OCI-LY7 (cell line): ENCODE results near the gene LDHB. TPM values are rescaled to one million over a fixed set of nuclear protein-coding genes. Genes with fewer than 3 reads are reported as not detected.

Experiments
- BruUV-seq: library from RNA; stranded (reverse); fragments of 400-500 nt; replicated peaks from 2 replicates; lab custom pipeline; 2021; lab: Mats Ljungman, UMichigan
- CTCF ChIA-PET: fragments of 300-600 bp; sonication (Branson Sonifier 250); formaldehyde crosslinking; loops from one replicate; lab custom pipeline; 2022; ENCODE audit warnings: antibody characterized with exemption; ENCODE audit not compliant: unreplicated experiment; lab: Charles Lee
- POLR2A ChIA-PET: fragments of 300-600 bp; sonication (Branson Sonifier 250); formaldehyde crosslinking; loops from one replicate; lab custom pipeline; 2022; ENCODE audit warnings: antibody characterized with exemption; lab: Charles Lee
- DNase-seq: peaks from one replicate; pipeline ENCODE4 v3.0.0-alpha.2; 2015; ENCODE audit warnings: low spot score
- H2AFZ ChIP-seq: fragments of 200-600 bp; sonication (generic), shearing (Covaris generic); 2 replicates; pipeline ENCODE4 v1.6.1; 2014; ENCODE audit warnings: mild to moderate bottlenecking, antibody characterized with exemption, low read length, moderate library complexity
- H3K27ac ChIP-seq: fragments of 200-600 bp; sonication (generic); 2 replicates; pipeline ENCODE4 v1.5.1; 2014; ENCODE audit warnings: mixed run types, low read depth, mild to moderate bottlenecking, moderate library complexity, low read length, inconsistent platforms; ENCODE audit not compliant: poor library complexity, severe bottlenecking
- H3K36me3 ChIP-seq: fragments of 200-600 bp; sonication (generic); 2 replicates; pipeline ENCODE4 v1.6.1; 2014; ENCODE audit warnings: mild to moderate bottlenecking, antibody characterized with exemption, low read length, moderate library complexity, mixed read lengths; ENCODE audit not compliant: insufficient read depth
- H3K4me1 ChIP-seq: fragments of 200-600 bp; sonication (generic); 2 replicates; pipeline ENCODE4 v1.5.1; 2014; ENCODE audit warnings: mild to moderate bottlenecking, low read length; ENCODE audit not compliant: insufficient read depth, poor library complexity, severe bottlenecking
- H3K4me2 ChIP-seq: fragments of 200-600 bp; sonication (generic); 2 replicates; pipeline ENCODE4 v1.6.1; 2014; ENCODE audit warnings: mild to moderate bottlenecking, low read length
- H3K4me3 ChIP-seq: fragments of 200-600 bp; sonication (generic); 2 replicates; pipeline ENCODE4 v1.5.1; 2014; ENCODE audit warnings: mild to moderate bottlenecking, low read depth, low read length; ENCODE audit not compliant: poor library complexity, severe bottlenecking
- H3K79me2 ChIP-seq: fragments of 200-600 bp; sonication (generic); 2 replicates; pipeline ENCODE4 v1.6.1; 2016; ENCODE audit warnings: low read depth, mild to moderate bottlenecking, low read length, moderate library complexity, mixed read lengths; ENCODE audit not compliant: insufficient read depth
- H3K9me2 ChIP-seq: fragments of 200-600 bp; sonication (generic); 2 replicates; pipeline ENCODE4 v1.6.1; 2016; ENCODE audit warnings: mild to moderate bottlenecking, low read length, mixed read lengths; ENCODE audit not compliant: insufficient read depth
- H3K9me3 ChIP-seq: fragments of 200-600 bp; sonication (generic); 2 replicates; pipeline ENCODE4 v1.6.1; 2014; ENCODE audit warnings: mild to moderate bottlenecking, mixed run types, low read length, mixed read lengths
- H4K20me1 ChIP-seq: fragments of 200-600 bp; sonication (generic); 2 replicates; pipeline ENCODE4 v1.6.1; 2014; ENCODE audit warnings: mild to moderate bottlenecking, antibody characterized with exemption, low read length, moderate library complexity, mixed read lengths; ENCODE audit not compliant: insufficient read depth
- EZH2phosphoT487 ChIP-seq: fragments of 200-600 bp; sonication (generic); IDR thresholded peaks from 2 replicates; pipeline ENCODE4 v1.6.1; 2018; ENCODE audit warnings: low read depth, borderline replicate concordance, mild to moderate bottlenecking, mixed run types, antibody characterized with exemption, low read length, moderate library complexity, mixed read lengths
- intact Hi-C: fragments of 100-400 bp; cut with micrococcal nuclease; formaldehyde crosslinking; loops from one replicate; pipeline ENCODE4 v1.10.0; 2022; ENCODE audit not compliant: unreplicated experiment
- total RNA-seq, 2 experiments: library from RNA; depleted of rRNA in 1 of 2; stranded (reverse); fragments of >200 nt in 1 of 2; shearing (Covaris generic) in 1 of 2; gene quantifications; 2 replicates each; pipeline ENCODE4 v1.2.3, GENCODE V29; 2014 to 2022
- TF ChIP-seq, protein P1 (sequence below): fragments of 200-600 bp; sonication (generic); conservative IDR thresholded peaks from 2 replicates; pipeline ENCODE4 v1.5.1; 2014; ENCODE audit warnings: mild to moderate bottlenecking, antibody characterized with exemption, low read length, moderate library complexity, mixed read lengths

Gene LDHB
- total RNA-seq, 2 experiments from 2014 or later, result 551 to 999 TPM

DNA sequence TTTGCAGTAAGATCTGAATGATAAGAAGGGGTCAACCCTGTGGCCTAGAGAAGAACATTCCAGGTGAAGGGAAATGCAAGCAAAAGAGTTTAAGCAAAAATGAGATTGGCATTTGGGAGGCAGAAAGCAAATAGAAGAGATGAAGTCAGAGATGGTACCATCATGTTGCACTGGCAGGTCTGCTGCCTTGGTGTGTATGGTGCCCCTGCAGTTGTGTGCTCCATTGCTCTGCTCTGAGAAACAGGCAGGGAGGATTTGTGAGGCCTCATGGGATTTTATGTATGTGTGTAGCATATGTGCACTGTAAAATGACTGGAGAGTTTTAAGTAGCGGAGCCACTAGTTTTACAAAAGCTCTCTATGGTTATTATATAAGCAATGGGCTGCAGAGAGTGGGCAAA lies 6.6 kb downstream of the LDHB start:
- H4K20me1 ChIP-seq, result peaks cover 72% of the 10 kb centered on the region
- CTCF ChIA-PET, result no interaction called here
- no TSS peak for BruUV-seq
- no peak overlapping the region for H3K4me3 ChIP-seq
- no peaks in the 10 kb centered on the region for H3K9me3 ChIP-seq
- no peak for TF ChIP-seq EZH2phosphoT487
- TF ChIP-seq, protein P1, sequence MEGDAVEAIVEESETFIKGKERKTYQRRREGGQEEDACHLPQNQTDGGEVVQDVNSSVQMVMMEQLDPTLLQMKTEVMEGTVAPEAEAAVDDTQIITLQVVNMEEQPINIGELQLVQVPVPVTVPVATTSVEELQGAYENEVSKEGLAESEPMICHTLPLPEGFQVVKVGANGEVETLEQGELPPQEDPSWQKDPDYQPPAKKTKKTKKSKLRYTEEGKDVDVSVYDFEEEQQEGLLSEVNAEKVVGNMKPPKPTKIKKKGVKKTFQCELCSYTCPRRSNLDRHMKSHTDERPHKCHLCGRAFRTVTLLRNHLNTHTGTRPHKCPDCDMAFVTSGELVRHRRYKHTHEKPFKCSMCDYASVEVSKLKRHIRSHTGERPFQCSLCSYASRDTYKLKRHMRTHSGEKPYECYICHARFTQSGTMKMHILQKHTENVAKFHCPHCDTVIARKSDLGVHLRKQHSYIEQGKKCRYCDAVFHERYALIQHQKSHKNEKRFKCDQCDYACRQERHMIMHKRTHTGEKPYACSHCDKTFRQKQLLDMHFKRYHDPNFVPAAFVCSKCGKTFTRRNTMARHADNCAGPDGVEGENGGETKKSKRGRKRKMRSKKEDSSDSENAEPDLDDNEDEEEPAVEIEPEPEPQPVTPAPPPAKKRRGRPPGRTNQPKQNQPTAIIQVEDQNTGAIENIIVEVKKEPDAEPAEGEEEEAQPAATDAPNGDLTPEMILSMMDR, result no peak
- intact Hi-C loops, result no loop called here
- no peak overlapping the region for H2AFZ ChIP-seq
- POLR2A ChIA-PET, result interaction anchor here (0.8 to 1.6 kb wide), 3 partner anchors 10 to 152 kb away, joined by 3 to 5 read pairs (median 4); no protein-coding TSS in a partner anchor
- no peak overlapping the region for H3K4me2 ChIP-seq
- no peak for DNase-seq
- peaks cover 87% of the 10 kb centered on the region for H3K79me2 ChIP-seq
- H3K9me2 ChIP-seq, result no peaks in the 10 kb centered on the region
- H3K4me1 ChIP-seq, result peaks cover 21% of the 10 kb centered on the region
- H3K36me3 ChIP-seq, result peaks cover 100% of the 10 kb centered on the region
- no peak overlapping the region for H3K27ac ChIP-seq

DNA sequence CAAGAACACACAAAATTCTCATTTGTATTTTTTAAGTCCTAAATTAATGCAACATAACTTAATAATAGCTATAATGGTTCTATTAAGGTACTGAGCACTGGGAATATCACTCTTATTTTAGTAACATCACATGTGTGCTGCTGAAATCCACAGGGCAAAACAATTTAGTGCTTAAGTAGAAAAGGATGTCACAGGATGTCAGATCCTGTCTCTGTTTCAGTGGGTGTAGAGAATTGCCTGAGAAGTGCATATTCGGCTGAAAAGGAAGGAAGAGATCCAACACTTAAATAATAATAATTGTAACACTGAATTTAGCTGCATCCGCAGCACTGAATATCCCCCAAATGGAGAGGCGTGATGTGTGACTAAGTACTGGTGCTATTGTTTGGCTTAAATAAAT lies 8.6 kb downstream of the LDHB start:
- DNase-seq, result no peak
- peaks cover 7% of the 10 kb centered on the region for H3K4me1 ChIP-seq
- POLR2A ChIA-PET, result interaction anchor here (0.6 to 1.4 kb wide), 5 partner anchors 8 to 138 kb away, joined by 3 to 7 read pairs (median 3); partner anchors contain the start of gene LDHB
- BruUV-seq, result no TSS peak
- peaks cover 57% of the 10 kb centered on the region for H4K20me1 ChIP-seq
- no peak overlapping the region for H3K4me2 ChIP-seq
- H3K79me2 ChIP-seq, result peaks cover 78% of the 10 kb centered on the region
- intact Hi-C loops, result no loop called here
- TF ChIP-seq, protein P1, result no peak
- no peak for TF ChIP-seq EZH2phosphoT487
- H3K9me2 ChIP-seq, result no peaks in the 10 kb centered on the region
- H3K9me3 ChIP-seq, result no peaks in the 10 kb centered on the region
- CTCF ChIA-PET, result no interaction called here
- H3K4me3 ChIP-seq, result no peak overlapping the region
- H3K27ac ChIP-seq, result no peak overlapping the region
- peaks cover 98% of the 10 kb centered on the region for H3K36me3 ChIP-seq
- H2AFZ ChIP-seq, result no peak overlapping the region

DNA sequence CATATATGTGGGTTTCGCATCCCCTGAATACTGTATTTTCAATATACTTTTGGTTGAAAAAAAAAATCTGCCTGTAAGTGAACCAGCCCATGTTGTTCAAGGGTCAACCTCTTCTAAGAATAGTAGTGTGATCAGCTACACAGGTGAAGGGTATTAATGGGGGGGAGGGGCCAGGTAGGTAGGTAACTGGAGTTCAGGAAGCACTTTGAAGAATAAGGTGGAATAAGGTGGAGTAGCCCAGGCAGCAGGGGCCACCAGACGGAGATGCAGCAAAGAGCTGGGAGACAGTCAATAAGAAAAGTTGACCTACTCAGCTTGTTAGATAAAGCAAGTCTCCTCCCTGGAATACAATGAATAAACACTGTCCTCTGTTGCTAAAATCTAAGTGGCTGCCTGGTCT lies 9.3 kb downstream of the LDHB start:
- Histone ChIP-seq H3K4me2 (no peak overlapping the region), H3K4me1 (peaks cover 7% of the 10 kb centered on the region), H3K9me3 (no peaks in the 10 kb centered on the region), H3K79me2 (peaks cover 78% of the 10 kb centered on the region; the same call in 1 of the 2 replicates), H3K9me2 (no peaks in the 10 kb centered on the region), H3K36me3 (peaks cover 98% of the 10 kb centered on the region), H3K4me3 (no peak overlapping the region), H3K27ac (no peak overlapping the region), H4K20me1 (peaks cover 60% of the 10 kb centered on the region), H2AFZ (no peak overlapping the region)
- POLR2A ChIA-PET, result interaction anchor here (1.2 to 1.4 kb wide), 4 partner anchors 9 to 49 kb away, joined by 3 to 7 read pairs (median 3); partner anchors contain the start of gene LDHB
- CTCF ChIA-PET, result no interaction called here
- no peak for TF ChIP-seq EZH2phosphoT487
- TF ChIP-seq, protein P1, result no peak
- intact Hi-C loops, result no loop called here
- no peak for DNase-seq
- no TSS peak for BruUV-seq
